ENCODE results near the gene LHFPL6.

The LHFPL6 gene

DNA sequence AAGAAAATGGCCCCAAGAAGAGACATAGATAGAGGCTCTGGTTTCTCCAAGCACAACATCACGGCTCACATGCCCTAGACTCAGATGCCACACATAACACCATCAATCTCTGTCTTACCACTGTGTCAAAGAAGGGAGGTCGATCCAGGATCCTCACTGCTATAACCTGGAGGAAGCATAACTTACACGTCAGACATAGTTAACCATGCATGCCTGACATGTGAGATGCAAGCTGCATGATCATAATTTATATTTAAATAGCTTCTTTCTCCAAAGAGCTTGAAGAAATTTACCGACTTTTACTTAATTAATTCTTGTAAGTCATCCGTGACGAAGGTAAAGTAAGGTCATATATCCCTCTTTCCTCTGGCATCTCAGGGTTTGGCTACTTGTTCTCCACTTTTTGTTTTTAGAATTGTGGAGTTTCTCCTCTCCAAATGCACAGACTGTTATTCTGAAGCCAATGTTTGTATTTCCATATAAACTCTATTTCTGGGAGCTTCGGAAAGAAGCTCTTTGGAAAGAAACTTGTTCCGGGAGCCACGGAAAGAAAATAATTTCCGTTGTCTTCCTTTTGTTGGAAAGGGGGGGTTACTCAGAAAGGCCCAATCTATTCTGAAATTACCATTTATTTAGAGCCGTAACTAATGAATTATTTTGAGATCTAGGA, 205.6 kb downstream of the LHFPL6 start:
- no peak overlapping the region for H3K4me3 ChIP-seq (ENCODE audit: low read depth, low read length)
- no peak for DNase-seq (ENCODE audit: low read depth)
- TF ChIP-seq, protein P1, sequence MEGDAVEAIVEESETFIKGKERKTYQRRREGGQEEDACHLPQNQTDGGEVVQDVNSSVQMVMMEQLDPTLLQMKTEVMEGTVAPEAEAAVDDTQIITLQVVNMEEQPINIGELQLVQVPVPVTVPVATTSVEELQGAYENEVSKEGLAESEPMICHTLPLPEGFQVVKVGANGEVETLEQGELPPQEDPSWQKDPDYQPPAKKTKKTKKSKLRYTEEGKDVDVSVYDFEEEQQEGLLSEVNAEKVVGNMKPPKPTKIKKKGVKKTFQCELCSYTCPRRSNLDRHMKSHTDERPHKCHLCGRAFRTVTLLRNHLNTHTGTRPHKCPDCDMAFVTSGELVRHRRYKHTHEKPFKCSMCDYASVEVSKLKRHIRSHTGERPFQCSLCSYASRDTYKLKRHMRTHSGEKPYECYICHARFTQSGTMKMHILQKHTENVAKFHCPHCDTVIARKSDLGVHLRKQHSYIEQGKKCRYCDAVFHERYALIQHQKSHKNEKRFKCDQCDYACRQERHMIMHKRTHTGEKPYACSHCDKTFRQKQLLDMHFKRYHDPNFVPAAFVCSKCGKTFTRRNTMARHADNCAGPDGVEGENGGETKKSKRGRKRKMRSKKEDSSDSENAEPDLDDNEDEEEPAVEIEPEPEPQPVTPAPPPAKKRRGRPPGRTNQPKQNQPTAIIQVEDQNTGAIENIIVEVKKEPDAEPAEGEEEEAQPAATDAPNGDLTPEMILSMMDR (IDR thresholded peaks at IDR 0.05; ENCODE audit: low read depth, low read length, missing control alignments), result no peak

DNA sequence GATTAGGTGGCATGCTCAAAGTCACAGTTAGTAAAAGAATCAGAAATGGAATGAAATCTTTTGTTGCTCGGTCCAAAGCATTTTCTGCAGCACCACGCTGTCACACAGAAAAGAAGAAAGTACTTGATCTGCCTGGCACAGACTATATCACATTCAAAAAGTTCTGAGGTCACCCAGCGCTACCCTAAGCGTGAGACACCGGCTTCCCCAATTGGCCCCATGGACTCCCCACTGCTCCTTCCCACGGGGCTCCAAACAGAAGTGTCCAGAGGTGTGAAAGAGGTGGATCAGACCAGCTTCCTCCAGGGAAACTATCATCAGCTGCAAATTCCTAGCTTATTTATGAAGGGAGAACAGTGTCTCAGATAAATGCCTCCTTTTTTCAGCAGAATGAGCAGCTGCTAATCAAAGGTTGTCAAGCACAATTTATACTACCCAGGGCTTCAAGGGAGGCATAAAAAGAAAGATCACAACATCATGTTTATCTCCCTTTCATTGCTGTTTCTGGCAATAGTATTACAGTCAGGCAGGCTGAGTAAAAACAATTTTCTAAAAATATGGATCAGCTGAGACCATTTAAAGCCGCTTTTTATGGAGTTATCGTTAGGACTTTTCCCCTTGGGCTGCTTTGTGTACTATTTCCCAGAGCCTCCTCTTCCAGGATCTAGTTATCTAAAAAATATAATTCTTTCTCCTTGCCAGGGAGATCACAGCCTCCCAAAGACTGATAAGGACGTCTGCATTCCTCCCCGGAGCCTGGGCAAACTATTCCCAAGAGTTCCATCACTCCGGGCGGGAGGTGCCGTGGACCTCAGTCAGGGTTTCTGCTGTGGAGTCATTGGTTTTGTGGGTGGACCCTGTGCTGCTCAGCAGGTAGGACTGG, 208.0 kb downstream of the LHFPL6 start:
- TF ChIP-seq, protein P1 (IDR thresholded peaks at IDR 0.05; ENCODE audit: low read depth, low read length, missing control alignments), result no peak
- no peak for DNase-seq (ENCODE audit: low read depth)
- no peak overlapping the region for H3K4me3 ChIP-seq (ENCODE audit: low read depth, low read length)

DNA sequence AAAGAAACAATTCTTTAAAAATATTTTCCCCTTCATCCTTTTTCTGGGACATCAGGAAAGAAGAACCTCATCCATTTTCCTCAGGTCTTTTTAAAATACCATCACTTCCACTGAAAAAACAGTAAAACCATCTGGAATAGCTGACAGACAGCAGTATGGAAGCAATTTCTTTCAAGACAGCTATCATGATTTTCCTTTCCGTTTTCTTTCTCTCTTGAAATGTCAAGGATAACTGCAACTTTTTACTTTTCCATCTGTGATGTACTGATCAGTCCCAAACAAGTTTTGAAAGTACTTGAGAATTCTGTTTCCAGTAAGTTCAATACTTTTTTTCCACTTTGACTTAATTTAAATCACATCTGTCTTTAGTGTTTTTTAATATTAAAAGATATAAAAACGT, 211.2 kb downstream of the LHFPL6 start:
- no peak for DNase-seq (ENCODE audit: low read depth)
- TF ChIP-seq, protein P1 (IDR thresholded peaks at IDR 0.05; ENCODE audit: low read depth, low read length, missing control alignments), result no peak
- no peak overlapping the region for H3K4me3 ChIP-seq (ENCODE audit: low read depth, low read length)

DNA sequence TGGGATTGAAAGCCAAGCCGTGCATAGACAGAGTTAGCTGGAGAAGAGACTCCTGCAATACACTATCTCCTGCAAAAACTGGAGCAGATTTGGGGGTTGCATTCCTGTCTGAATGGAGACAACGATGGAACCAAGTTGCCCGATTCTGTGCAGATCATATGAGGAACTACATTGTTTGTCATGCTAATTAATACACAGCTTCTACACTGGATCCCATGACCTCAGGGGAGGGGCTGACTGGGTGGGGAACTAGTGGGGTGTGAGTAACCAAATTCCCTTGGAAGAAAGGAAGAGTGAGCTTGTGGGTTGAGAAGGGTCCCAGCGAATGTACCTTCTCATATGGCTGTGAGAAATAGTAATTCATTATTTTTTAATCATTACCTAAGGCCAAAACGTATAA, 214.0 kb downstream of the LHFPL6 start:
- no peak for DNase-seq (ENCODE audit: low read depth)
- TF ChIP-seq, protein P1 (IDR thresholded peaks at IDR 0.05; ENCODE audit: low read depth, low read length, missing control alignments), result no peak
- no peak overlapping the region for H3K4me3 ChIP-seq (ENCODE audit: low read depth, low read length)

DNA sequence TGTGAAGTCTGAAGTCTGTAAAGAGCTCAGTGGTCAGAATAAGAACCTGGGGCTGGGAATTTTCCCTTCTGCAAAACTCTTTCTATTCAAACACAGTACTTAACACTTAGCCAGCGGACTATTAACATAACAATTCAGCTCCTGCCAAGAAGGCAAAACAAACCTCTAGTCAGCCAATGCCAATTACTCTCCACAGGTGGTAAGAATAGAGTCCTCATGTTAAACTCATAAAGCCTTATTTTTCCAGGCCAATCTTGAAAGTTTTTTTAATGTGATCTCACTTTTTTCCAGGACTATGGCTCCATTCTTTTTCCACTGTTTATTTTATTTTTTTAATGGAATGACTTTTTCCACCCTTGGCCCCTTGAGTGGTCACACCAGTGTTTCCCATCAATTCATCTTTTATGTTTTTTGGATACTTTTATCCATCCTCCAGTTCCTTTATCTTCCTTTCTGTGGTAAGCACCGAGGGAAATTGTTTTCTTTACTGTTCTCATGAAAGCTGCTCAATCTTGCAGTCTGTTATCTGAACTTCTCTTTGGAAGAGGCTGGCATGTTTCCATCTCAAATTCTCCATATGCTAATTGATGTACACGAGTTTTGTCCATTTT, 217.3 kb downstream of the LHFPL6 start:
- DNase-seq (ENCODE audit: low read depth), result no peak
- H3K4me3 ChIP-seq (ENCODE audit: low read depth, low read length), result no peak overlapping the region
- TF ChIP-seq, protein P1 (IDR thresholded peaks at IDR 0.05; ENCODE audit: low read depth, low read length, missing control alignments), result no peak

DNA sequence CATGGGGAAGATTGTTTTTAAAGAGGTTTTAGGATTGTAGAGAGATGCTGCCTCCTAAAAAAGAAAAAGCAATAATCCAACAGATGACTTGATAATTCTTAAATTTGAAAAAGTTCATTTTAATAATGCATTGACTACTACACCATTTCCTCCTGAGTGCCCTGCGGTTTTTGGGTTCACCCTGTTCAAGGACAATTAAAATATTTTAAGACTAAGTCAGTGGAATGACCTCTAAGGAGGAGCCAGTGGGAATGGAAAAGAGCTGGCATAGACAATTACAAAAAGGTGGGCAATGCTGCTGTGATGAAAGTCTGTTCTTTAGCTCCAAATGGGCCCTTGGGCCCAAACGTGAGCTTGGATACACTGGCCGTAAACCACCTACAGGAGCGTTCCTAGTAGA, 217.8 kb downstream of the LHFPL6 start:
- no peak for DNase-seq (ENCODE audit: low read depth)
- TF ChIP-seq, protein P1 (IDR thresholded peaks at IDR 0.05; ENCODE audit: low read depth, low read length, missing control alignments), result no peak
- H3K4me3 ChIP-seq (ENCODE audit: low read depth, low read length), result no peak overlapping the region
